Calu3 (cell line): ENCODE results near the gene BTNL2. TPM values are rescaled to one million over a fixed set of nuclear protein-coding genes. Genes with fewer than 3 reads are reported as not detected.

ENCODE experiments used
- BruUV-seq: library from RNA; stranded (reverse); fragments of 400-500 nt; replicated peaks from 2 replicates; lab custom pipeline; 2021; lab: Mats Ljungman, UMichigan
- CTCF ChIA-PET: fragments of 300-600 bp; sonication (Branson Sonifier 250); formaldehyde crosslinking; loops from one replicate; lab custom pipeline; 2022; ENCODE audit warnings: antibody characterized with exemption; lab: Charles Lee
- DNase-seq: peaks from one replicate; pipeline ENCODE4 v3.0.0; 2022
- H3K27ac Mint-ChIP-seq: one replicate; pipeline ENCODE4 v1.8.0; 2022; ENCODE audit warnings: mixed read lengths; ENCODE audit not compliant: unreplicated experiment
- H3K27me3 Mint-ChIP-seq: one replicate; pipeline ENCODE4 v1.8.0; 2022; ENCODE audit warnings: mixed read lengths; ENCODE audit not compliant: unreplicated experiment
- H3K36me3 Mint-ChIP-seq: one replicate; pipeline ENCODE4 v1.8.0; 2022; ENCODE audit warnings: mild to moderate bottlenecking, moderate library complexity, mixed read lengths; ENCODE audit not compliant: insufficient read depth, unreplicated experiment
- H3K4me1 Mint-ChIP-seq: one replicate; pipeline ENCODE4 v1.8.0; 2022; ENCODE audit warnings: mild to moderate bottlenecking, low read depth, mixed read lengths; ENCODE audit not compliant: unreplicated experiment
- H3K4me3 Mint-ChIP-seq: one replicate; pipeline ENCODE4 v1.8.0; 2022; ENCODE audit warnings: mild to moderate bottlenecking, low read depth, moderate library complexity, mixed read lengths; ENCODE audit not compliant: unreplicated experiment
- H3K9me3 Mint-ChIP-seq: one replicate; pipeline ENCODE4 v1.8.0; 2022; ENCODE audit warnings: low read depth, mixed read lengths; ENCODE audit not compliant: unreplicated experiment
- CTCF ChIP-seq: fragments of 200-600 bp; IDR thresholded peaks from one replicate; pipeline ENCODE4 v1.8.0; 2022; ENCODE audit warnings: antibody characterized with exemption; ENCODE audit not compliant: unreplicated experiment
- intact Hi-C: fragments of 100-400 bp; cut with micrococcal nuclease; formaldehyde crosslinking; loops from one replicate; pipeline ENCODE4 v1.10.0; 2022; ENCODE audit not compliant: unreplicated experiment
- total RNA-seq: library from RNA; stranded (reverse); gene quantifications from 2 replicates; pipeline ENCODE4 v1.2.3, GENCODE V29; 2022

BTNL2 gene
- total RNA-seq, 1 experiment from 2014 or later = not detected

GRCh38 chr6:32406197-32406596 is 784 bp downstream of the BTNL2 start:
- H3K9me3 Mint-ChIP-seq = no peaks in the 10 kb centered on the region
- H3K36me3 Mint-ChIP-seq = no peaks in the 10 kb centered on the region
- DNase-seq = no peak
- no peak overlapping the region for H3K4me3 Mint-ChIP-seq
- H3K4me1 Mint-ChIP-seq = no peaks in the 10 kb centered on the region
- CTCF ChIA-PET = interaction anchor here (0.7 to 1.6 kb wide), 2 partner anchors 161 to 294 kb away, joined by 3 to 6 read pairs; no protein-coding TSS in a partner anchor
- no peak overlapping the region for H3K27ac Mint-ChIP-seq
- intact Hi-C loops = no loop called here
- no TSS peak for BruUV-seq
- H3K27me3 Mint-ChIP-seq = peaks cover 87% of the 10 kb centered on the region
- TF ChIP-seq CTCF = no peak

- H3K27me3 Mint-ChIP-seq = peaks cover 87% of the 10 kb centered on the region
- CTCF ChIA-PET = interaction anchor here (1.6 kb wide), 1 partner anchor 295 kb away, joined by 6 read pairs; no protein-coding TSS in a partner anchor
These were observed 1.3 kb downstream of the BTNL2 start for GRCh38 chr6:32405656-32406055.

GRCh38 chr6:32402812-32403211 is 4.2 kb downstream of the BTNL2 start:
- Mint-ChIP-seq H3K9me3 (no peaks in the 10 kb centered on the region), H3K27ac (no peak overlapping the region), H3K36me3 (no peaks in the 10 kb centered on the region), H3K27me3 (peaks cover 96% of the 10 kb centered on the region), H3K4me1 (no peaks in the 10 kb centered on the region), H3K4me3 (no peak overlapping the region)
- intact Hi-C loops = no loop called here
- DNase-seq = no peak
- CTCF ChIA-PET = no interaction called here
- TF ChIP-seq CTCF = no peak
- BruUV-seq = no TSS peak

More at GRCh38 chr6:32405656-32406055, 1.3 kb downstream of the BTNL2 start:
- no peaks in the 10 kb centered on the region for H3K36me3 Mint-ChIP-seq
- intact Hi-C loops = no loop called here
- no peaks in the 10 kb centered on the region for H3K4me1 Mint-ChIP-seq
- H3K27ac Mint-ChIP-seq = no peak overlapping the region
- no TSS peak for BruUV-seq
- DNase-seq = no peak
- no peak overlapping the region for H3K4me3 Mint-ChIP-seq
- no peak for TF ChIP-seq CTCF
- H3K9me3 Mint-ChIP-seq = no peaks in the 10 kb centered on the region

GRCh38 chr6:32401284-32401963 is 5.6 kb downstream of the BTNL2 start:
- TF ChIP-seq CTCF = no peak
- DNase-seq = no peak
- BruUV-seq = no TSS peak
- CTCF ChIA-PET = interaction anchor here (0.7 kb wide), 1 partner anchor 181 kb away, joined by 3 read pairs; no protein-coding TSS in a partner anchor
- H3K9me3 Mint-ChIP-seq = no peaks in the 10 kb centered on the region
- H3K36me3 Mint-ChIP-seq = no peaks in the 10 kb centered on the region
- intact Hi-C loops = no loop called here
- no peaks in the 10 kb centered on the region for H3K4me1 Mint-ChIP-seq
- no peak overlapping the region for H3K27ac Mint-ChIP-seq
- H3K27me3 Mint-ChIP-seq = peaks cover 95% of the 10 kb centered on the region
- H3K4me3 Mint-ChIP-seq = no peak overlapping the region
